Measurements from ENCODE around the gene DHRS13. TPM values are rescaled to one million over a fixed set of nuclear protein-coding genes. Genes with fewer than 3 reads are reported as not detected.
"Not testable (repeated sequence)": the region's sequence is repeated elsewhere in the genome, so short reads cannot be mapped to it uniquely, and the experiment has no call there.

Gene DHRS13
- total RNA-seq, 1 donor from 2014 or later: 11.8 TPM

DNA sequence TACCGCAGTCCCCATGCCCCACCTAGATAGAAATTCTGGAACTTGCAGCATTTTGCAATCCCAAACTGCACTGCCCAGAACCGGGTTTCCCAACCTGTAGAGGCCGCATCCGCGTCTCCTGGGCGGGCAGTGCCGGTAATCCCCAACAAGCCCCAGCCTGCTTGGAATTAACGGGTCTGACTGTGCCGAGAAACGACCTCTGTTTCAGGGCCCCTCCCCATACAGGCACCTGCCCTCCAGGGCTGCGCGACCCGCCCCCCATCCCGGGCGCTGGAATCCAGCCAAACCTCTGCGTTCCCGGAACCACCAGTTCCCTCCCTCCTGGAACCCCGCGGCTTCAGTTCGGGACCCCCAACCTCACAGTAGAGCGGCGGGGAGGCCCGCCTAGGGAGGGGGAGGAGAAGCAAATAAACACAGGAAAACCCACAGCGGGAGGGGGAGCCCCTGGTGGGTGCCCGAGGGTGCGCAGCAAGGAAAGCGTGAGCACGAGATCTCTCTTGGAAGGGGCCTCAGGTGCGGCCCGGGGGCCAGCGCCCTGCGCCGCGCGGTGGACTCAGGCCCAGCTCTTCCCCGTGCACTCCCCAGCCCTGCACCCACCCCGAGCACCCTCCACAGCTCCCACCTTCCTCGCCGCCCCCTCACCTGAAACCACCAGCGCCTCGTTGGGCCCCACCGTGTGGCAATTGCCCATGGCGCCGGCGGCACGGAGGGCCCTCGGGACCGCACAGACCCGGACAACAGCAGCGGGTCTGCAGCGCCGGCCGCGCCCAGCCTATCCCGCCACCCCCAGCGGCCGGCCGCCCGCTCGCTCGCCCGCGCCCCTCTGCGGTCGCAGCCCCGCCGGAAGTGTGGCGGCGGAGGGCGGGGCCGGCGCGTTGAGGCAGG, 5.8 kb downstream of the DHRS13 start, which contains the start of gene FLOT2:
TSS of gene FLOT2 (minus strand) at position 850 of the 885 bp plus-strand sequence. CDS start at position 691, 159 bp downstream.
- no peak for DNase-seq (ENCODE audit: extremely low spot score in 2 of 2)
- H3K36me3 ChIP-seq: no peaks in the 10 kb centered on the region
- H3K4me3 ChIP-seq: peak within 1 kb of the TSS; percentile 83 to 90
- intact Hi-C loops (cut with DNase I): loop anchor here (5.0 kb wide), 1 partner anchor 135 kb away; no protein-coding TSS in a partner anchor
- H3K4me1 ChIP-seq: peaks cover 67% of the 10 kb centered on the region
- H3K9me3 ChIP-seq: no peaks in the 10 kb centered on the region
- TF ChIP-seq POLR2AphosphoS5 (IDR thresholded peaks at IDR 0.05; ENCODE audit: insufficient read depth in 1 of 2, low read depth in 1 of 2): peak; percentile 75 to 87
- peak in 1 of 2 donors; percentile 55 for TF ChIP-seq POLR2A (IDR thresholded peaks at IDR 0.05)
- TF ChIP-seq, protein P1, sequence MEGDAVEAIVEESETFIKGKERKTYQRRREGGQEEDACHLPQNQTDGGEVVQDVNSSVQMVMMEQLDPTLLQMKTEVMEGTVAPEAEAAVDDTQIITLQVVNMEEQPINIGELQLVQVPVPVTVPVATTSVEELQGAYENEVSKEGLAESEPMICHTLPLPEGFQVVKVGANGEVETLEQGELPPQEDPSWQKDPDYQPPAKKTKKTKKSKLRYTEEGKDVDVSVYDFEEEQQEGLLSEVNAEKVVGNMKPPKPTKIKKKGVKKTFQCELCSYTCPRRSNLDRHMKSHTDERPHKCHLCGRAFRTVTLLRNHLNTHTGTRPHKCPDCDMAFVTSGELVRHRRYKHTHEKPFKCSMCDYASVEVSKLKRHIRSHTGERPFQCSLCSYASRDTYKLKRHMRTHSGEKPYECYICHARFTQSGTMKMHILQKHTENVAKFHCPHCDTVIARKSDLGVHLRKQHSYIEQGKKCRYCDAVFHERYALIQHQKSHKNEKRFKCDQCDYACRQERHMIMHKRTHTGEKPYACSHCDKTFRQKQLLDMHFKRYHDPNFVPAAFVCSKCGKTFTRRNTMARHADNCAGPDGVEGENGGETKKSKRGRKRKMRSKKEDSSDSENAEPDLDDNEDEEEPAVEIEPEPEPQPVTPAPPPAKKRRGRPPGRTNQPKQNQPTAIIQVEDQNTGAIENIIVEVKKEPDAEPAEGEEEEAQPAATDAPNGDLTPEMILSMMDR (IDR thresholded peaks at IDR 0.05): no peak
- no peaks in the 10 kb centered on the region for H3K27me3 ChIP-seq
- peak within 1 kb of the TSS; percentile 93 for H3K27ac ChIP-seq

DNA sequence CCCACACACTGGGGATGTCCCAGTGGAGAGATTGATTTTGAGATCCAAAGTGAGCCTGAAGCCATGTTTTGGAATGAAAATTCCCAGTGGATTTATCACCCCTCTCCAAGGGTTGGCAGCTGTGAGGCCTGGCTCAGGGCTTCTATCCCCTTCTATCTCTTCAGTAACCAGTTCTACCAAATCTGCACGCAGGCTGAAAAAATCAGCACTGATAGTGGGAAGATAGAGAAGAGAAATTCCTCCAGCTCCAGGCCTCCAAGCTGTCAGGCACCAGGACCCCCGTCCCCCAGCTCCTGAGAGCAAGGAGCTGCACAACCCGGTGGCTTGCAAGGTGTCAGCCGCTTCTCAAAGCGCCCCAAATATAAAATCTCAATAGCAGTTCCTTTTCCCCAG, 6.4 kb downstream of the DHRS13 start:
- Histone ChIP-seq H3K9me3 (no peaks in the 10 kb centered on the region), H3K4me1 (peaks cover 61% of the 10 kb centered on the region), H3K27me3 (no peaks in the 10 kb centered on the region), H3K27ac (peak overlapping the region; percentile 93), H3K36me3 (no peaks in the 10 kb centered on the region), H3K4me3 (peak overlapping the region; percentile 83 to 90)
- no peak for DNase-seq (ENCODE audit: extremely low spot score in 2 of 2)
- TF ChIP-seq POLR2A (IDR thresholded peaks at IDR 0.05) (no peak), POLR2AphosphoS5 (IDR thresholded peaks at IDR 0.05; ENCODE audit: insufficient read depth in 1 of 2, low read depth in 1 of 2) (no peak)
- TF ChIP-seq, protein P1 (IDR thresholded peaks at IDR 0.05): peak in 1 of 3 experiments; percentile 3
- intact Hi-C loops (cut with DNase I): loop anchor here (5.0 kb wide), 1 partner anchor 134 kb away; no protein-coding TSS in a partner anchor

DNA sequence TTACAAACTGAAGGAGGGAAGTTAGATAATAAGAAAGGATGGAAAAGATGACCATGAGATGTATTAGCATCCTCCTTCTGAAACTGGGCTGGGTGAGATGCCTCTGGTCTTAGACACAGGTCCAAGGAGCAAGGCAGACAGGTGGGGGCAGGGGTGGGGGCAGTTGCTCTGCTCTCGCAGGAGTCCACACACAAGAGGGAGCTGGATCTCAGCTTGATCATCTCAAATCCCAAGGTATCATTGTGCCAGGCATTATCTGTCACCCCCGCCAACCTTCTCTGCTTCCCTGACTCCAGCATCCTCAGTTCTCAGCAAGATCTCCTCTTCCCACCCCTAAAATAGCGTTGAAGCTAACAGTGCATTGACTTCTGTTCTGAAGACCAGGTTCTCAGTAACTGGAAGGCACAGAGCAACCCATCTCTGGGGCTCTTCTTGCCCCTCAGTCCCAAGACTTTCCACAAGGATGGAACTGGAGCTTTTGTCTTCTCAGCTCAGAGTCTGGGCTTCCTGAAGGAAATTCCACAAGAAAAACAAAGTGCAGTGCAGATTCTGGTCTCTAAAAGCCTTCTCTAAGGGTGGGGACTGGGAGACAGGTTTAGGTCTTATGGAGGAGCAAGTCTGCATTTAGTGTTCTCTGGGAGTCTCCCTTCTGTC, 7.0 kb downstream of the DHRS13 start:
- H3K27me3 ChIP-seq: no peaks in the 10 kb centered on the region
- H3K4me1 ChIP-seq: peaks cover 57% of the 10 kb centered on the region
- no peak for DNase-seq (ENCODE audit: extremely low spot score in 2 of 2)
- H3K4me3 ChIP-seq: peak overlapping the region; percentile 83 to 90
- no peaks in the 10 kb centered on the region for H3K36me3 ChIP-seq
- intact Hi-C loops (cut with DNase I): loop anchor here (5.0 kb wide), 1 partner anchor 134 kb away; no protein-coding TSS in a partner anchor
- TF ChIP-seq, protein P1 (IDR thresholded peaks at IDR 0.05): no peak
- TF ChIP-seq POLR2A (IDR thresholded peaks at IDR 0.05) (no peak), POLR2AphosphoS5 (IDR thresholded peaks at IDR 0.05; ENCODE audit: insufficient read depth in 1 of 2, low read depth in 1 of 2) (no peak)
- H3K27ac ChIP-seq: peak overlapping the region; percentile 93
- no peaks in the 10 kb centered on the region for H3K9me3 ChIP-seq

DNA sequence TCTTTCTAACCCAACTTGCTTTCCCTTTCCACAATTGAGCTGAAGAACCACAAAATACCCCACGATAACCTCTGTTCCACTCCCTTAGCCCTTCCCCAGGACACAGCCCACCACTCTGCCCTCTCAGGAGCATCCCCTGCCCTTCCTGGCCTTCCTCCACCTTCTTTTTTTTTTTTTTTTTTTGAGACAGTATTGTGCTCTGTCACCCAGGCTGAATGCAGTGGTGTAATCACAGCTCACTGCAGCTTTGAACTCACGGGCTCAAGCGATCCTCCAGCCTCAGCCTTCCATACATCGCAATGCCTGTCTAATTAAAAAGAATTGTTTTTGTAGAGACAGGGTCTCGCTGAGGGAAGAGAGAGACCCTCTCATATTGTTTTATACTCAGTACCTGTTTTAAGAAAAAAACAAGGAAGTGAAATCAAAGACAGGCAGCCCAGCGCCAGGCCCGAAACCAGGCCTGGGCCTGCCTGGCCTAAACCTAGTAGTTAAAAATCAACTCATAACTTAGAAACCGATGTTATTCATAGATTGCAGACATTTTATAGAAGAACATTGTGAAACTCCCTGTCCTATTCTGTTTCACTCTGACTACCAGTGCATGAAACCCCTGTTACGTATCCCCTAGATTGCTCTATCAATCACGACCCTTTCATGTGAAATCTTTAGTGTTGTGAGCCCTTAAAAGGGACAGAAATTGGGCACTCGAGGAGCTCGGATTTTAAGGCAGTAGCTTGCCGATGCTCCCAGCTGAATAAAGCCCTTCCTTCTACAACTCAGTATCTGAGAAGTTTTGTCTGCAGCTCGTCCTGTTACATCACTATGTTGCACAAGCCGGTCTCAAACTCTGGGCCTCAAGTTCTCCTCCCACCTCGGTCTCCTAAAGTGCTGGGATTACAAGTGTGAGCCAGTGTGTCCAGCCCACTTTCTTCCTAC, 9.4 kb downstream of the DHRS13 start:
- DNase-seq (ENCODE audit: extremely low spot score in 2 of 2); H3K9me3 ChIP-seq; intact Hi-C loops (cut with DNase I); H3K27me3 ChIP-seq; H3K36me3 ChIP-seq; H3K4me3 ChIP-seq: not testable (repeated sequence)
- H3K27ac ChIP-seq: peak overlapping the region; percentile 27
- H3K4me1 ChIP-seq: peaks cover 65% of the 10 kb centered on the region

DNA sequence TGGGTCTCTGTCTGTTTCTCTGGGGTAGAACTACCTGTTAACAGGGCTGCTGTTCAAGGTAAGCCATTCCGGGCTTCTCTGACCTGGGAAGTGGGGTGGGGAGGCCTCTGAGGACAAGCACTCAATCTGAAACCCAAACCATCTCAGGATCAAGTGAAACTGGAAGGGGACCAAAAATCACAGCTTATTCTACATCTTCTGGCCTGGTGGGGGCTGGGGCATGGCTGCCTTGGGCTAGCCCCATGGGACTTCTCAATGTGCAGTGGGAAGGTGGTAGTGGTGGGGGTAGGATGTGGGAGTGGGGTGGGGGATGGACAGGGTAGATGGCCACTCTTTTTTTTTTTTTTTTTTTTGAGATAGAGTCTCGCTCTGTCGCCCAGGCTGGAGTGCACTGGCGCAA, 10.9 kb downstream of the DHRS13 start:
- TF ChIP-seq POLR2AphosphoS5 (IDR thresholded peaks at IDR 0.05; ENCODE audit: insufficient read depth in 1 of 2, low read depth in 1 of 2): no peak
- no peak for TF ChIP-seq POLR2A (IDR thresholded peaks at IDR 0.05)
- TF ChIP-seq, protein P1 (IDR thresholded peaks at IDR 0.05): no peak
- intact Hi-C loops (cut with DNase I): no loop called here
- Histone ChIP-seq H3K9me3 (no peaks in the 10 kb centered on the region), H3K4me3 (no peak overlapping the region), H3K27ac (no peak overlapping the region), H3K27me3 (no peaks in the 10 kb centered on the region), H3K36me3 (peaks cover 0 to 6% of the 10 kb centered on the region in 2 donors), H3K4me1 (peaks cover 56% of the 10 kb centered on the region)
- no peak for DNase-seq (ENCODE audit: extremely low spot score in 2 of 2)

Measured in vagina (tissue), 2 donors.